Large intestine (tissue), 3 donors: ENCODE results near the gene HHAT. TPM values are rescaled to one million over a fixed set of nuclear protein-coding genes. Genes with fewer than 3 reads are reported as not detected.
"Not testable (repeated sequence)": the region's sequence is repeated elsewhere in the genome, so short reads cannot be mapped to it uniquely, and the experiment has no call there.

Experiments
- DNase-seq, 2 donors: peaks; one replicate each; pipeline versions ENCODE4 v3.0.0 to v3.0.0-alpha.2; 2013
- H3K27ac ChIP-seq: one replicate; pipeline ENCODE4 v1.5.1; 2013; ENCODE audit warnings: low read length
- H3K27me3 ChIP-seq: 2 replicates; pipeline ENCODE4 v1.6.1; 2013; ENCODE audit warnings: low read length; ENCODE audit not compliant: control insufficient read depth, insufficient read depth
- H3K36me3 ChIP-seq: 2 replicates; pipeline ENCODE4 v1.6.1; 2013; ENCODE audit warnings: low read length; ENCODE audit not compliant: control insufficient read depth, insufficient read depth
- H3K4me1 ChIP-seq: one replicate; pipeline ENCODE4 v1.6.1; 2013; ENCODE audit warnings: low read length; ENCODE audit not compliant: control insufficient read depth, insufficient read depth
- H3K4me3 ChIP-seq: one replicate; pipeline ENCODE4 v1.5.1; 2013; ENCODE audit warnings: low read length
- H3K9me3 ChIP-seq: one replicate; pipeline ENCODE4 v1.6.1; 2013; ENCODE audit warnings: mild to moderate bottlenecking, low read depth, low read length, moderate library complexity; ENCODE audit not compliant: control insufficient read depth
- WGBS: methylation state at CpG from one replicate; pipeline ENCODE4 v1.1.5; 2013; ENCODE audit warnings: low lambda C conversion rate; ENCODE audit not compliant: insufficient coverage; 5-methylcytosine and 5-hydroxymethylcytosine counted together
- polyA plus RNA-seq: library from polyadenylated mRNA; unstranded; fragments of 120-200 nt; gene quantifications from one replicate; pipeline ENCODE4 v1.2.1, GENCODE V29; 2013

HHAT gene
- polyA plus RNA-seq, 1 donor: 3.3 TPM

- H3K27me3 ChIP-seq: no peaks in the 10 kb centered on the region
- H3K4me1 ChIP-seq: no peaks in the 10 kb centered on the region
- H3K9me3 ChIP-seq: no peaks in the 10 kb centered on the region
- H3K36me3 ChIP-seq: no peaks in the 10 kb centered on the region
- H3K4me3 ChIP-seq: no peak overlapping the region
- H3K27ac ChIP-seq: no peak overlapping the region
- DNase-seq: no peak
These were observed 56.5 kb downstream of the HHAT start for GRCh38 chr1:210385228-210385627.

- H3K4me1 ChIP-seq: no peaks in the 10 kb centered on the region
- H3K4me3 ChIP-seq: no peak overlapping the region
- H3K36me3 ChIP-seq: no peaks in the 10 kb centered on the region
- no peak overlapping the region for H3K27ac ChIP-seq
- DNase-seq: no peak
- no CpG with 5 or more reads among the region's 6 CpGs for WGBS
- H3K9me3 ChIP-seq: no peaks in the 10 kb centered on the region
- no peaks in the 10 kb centered on the region for H3K27me3 ChIP-seq
These were observed 65.6 kb downstream of the HHAT start for GRCh38 chr1:210394281-210394821.

- WGBS: 100% methylated on average over 1 of the region's 1 CpG
- no peak for DNase-seq
- H3K36me3 ChIP-seq: no peaks in the 10 kb centered on the region
- H3K4me1 ChIP-seq: no peaks in the 10 kb centered on the region
- no peak overlapping the region for H3K4me3 ChIP-seq
- H3K9me3 ChIP-seq: no peaks in the 10 kb centered on the region
- H3K27me3 ChIP-seq: no peaks in the 10 kb centered on the region
- H3K27ac ChIP-seq: no peak overlapping the region
These were observed 67.8 kb downstream of the HHAT start for GRCh38 chr1:210396541-210396940.

- H3K27ac ChIP-seq: no peak overlapping the region
- no peak overlapping the region for H3K4me3 ChIP-seq
- H3K27me3 ChIP-seq: no peaks in the 10 kb centered on the region
- WGBS: no CpG with 5 or more reads among the region's 1 CpG
- no peaks in the 10 kb centered on the region for H3K9me3 ChIP-seq
- H3K36me3 ChIP-seq: no peaks in the 10 kb centered on the region
- no peak for DNase-seq
- H3K4me1 ChIP-seq: no peaks in the 10 kb centered on the region
These were observed 68.5 kb downstream of the HHAT start for GRCh38 chr1:210397252-210397651.

GRCh38 chr1:210397681-210398080, 69.0 kb downstream of the HHAT start:
- no peak overlapping the region for H3K4me3 ChIP-seq
- H3K27ac ChIP-seq: no peak overlapping the region
- WGBS: no CpG with 5 or more reads among the region's 5 CpGs

GRCh38 chr1:210398466-210398865, 69.8 kb downstream of the HHAT start:
- Histone ChIP-seq H3K27me3 (no peaks in the 10 kb centered on the region), H3K4me1 (no peaks in the 10 kb centered on the region), H3K36me3 (no peaks in the 10 kb centered on the region), H3K4me3 (no peak overlapping the region), H3K9me3 (no peaks in the 10 kb centered on the region), H3K27ac (no peak overlapping the region)
- no peak for DNase-seq
- WGBS: no CpG with 5 or more reads among the region's 1 CpG

More at GRCh38 chr1:210397681-210398080, 69.0 kb downstream of the HHAT start:
- no peaks in the 10 kb centered on the region for H3K27me3 ChIP-seq
- H3K9me3 ChIP-seq: no peaks in the 10 kb centered on the region
- no peak for DNase-seq
- H3K4me1 ChIP-seq: no peaks in the 10 kb centered on the region
- H3K36me3 ChIP-seq: no peaks in the 10 kb centered on the region

- 50% methylated on average over 1 of the region's 5 CpGs for WGBS
These were observed 71.5 kb downstream of the HHAT start for GRCh38 chr1:210400043-210400840.

GRCh38 chr1:210402560-210402959, 73.9 kb downstream of the HHAT start:
- Histone ChIP-seq H3K36me3 (no peaks in the 10 kb centered on the region), H3K27me3 (no peaks in the 10 kb centered on the region), H3K4me1 (no peaks in the 10 kb centered on the region), H3K4me3 (no peak overlapping the region), H3K9me3 (no peaks in the 10 kb centered on the region), H3K27ac (no peak overlapping the region)
- no peak for DNase-seq
- no CpG with 5 or more reads among the region's 1 CpG for WGBS

More at GRCh38 chr1:210400043-210400840, 71.5 kb downstream of the HHAT start:
- H3K4me3 ChIP-seq: no peak overlapping the region
- no peaks in the 10 kb centered on the region for H3K36me3 ChIP-seq
- H3K9me3 ChIP-seq: no peaks in the 10 kb centered on the region
- DNase-seq: peak; percentile 15 to 17
- H3K4me1 ChIP-seq: no peaks in the 10 kb centered on the region
- H3K27ac ChIP-seq: no peak overlapping the region
- no peaks in the 10 kb centered on the region for H3K27me3 ChIP-seq

- Histone ChIP-seq H3K36me3 (no peaks in the 10 kb centered on the region), H3K27ac (no peak overlapping the region), H3K27me3 (no peaks in the 10 kb centered on the region), H3K4me3 (no peak overlapping the region), H3K9me3 (no peaks in the 10 kb centered on the region), H3K4me1 (no peaks in the 10 kb centered on the region)
- no peak for DNase-seq
- no CpG with 5 or more reads among the region's 4 CpGs for WGBS
These were observed 76.6 kb downstream of the HHAT start for GRCh38 chr1:210405316-210405715.

- not testable (repeated sequence) for DNase-seq, H3K4me3 ChIP-seq, H3K36me3 ChIP-seq, H3K9me3 ChIP-seq, H3K27ac ChIP-seq, H3K4me1 ChIP-seq, H3K27me3 ChIP-seq
- WGBS: 100% methylated on average over 1 of the region's 2 CpGs
These were observed 77.6 kb downstream of the HHAT start for GRCh38 chr1:210406341-210406740.
